GM13976 (cell line): ENCODE data around the gene LAMC1.
"Not testable (repeated sequence)": the region's sequence is repeated elsewhere in the genome, so short reads cannot be mapped to it uniquely, and the experiment has no call there.

Experiments
- DNase-seq: peaks from one replicate; pipeline ENCODE4 v3.0.0; 2012; ENCODE audit warnings: low spot score
- in situ Hi-C: fragments of 300-500 bp; cut with MboI; formaldehyde crosslinking; loops from one replicate; pipeline ENCODE4 v1.12.0; 2022; ENCODE audit warnings: low sequenced_read_pairs, mixed read lengths, inconsistent platforms; ENCODE audit not compliant: unreplicated experiment
- TF ChIP-seq, protein P1 (sequence below): IDR thresholded peaks from 2 replicates; pipeline ENCODE4 v1.5.1; 2012; ENCODE audit warnings: borderline replicate concordance, mild to moderate bottlenecking; ENCODE audit not compliant: insufficient read depth; ENCODE audit errors: extremely low read depth, missing control alignments, control extremely low read depth

Gene LAMC1

DNA sequence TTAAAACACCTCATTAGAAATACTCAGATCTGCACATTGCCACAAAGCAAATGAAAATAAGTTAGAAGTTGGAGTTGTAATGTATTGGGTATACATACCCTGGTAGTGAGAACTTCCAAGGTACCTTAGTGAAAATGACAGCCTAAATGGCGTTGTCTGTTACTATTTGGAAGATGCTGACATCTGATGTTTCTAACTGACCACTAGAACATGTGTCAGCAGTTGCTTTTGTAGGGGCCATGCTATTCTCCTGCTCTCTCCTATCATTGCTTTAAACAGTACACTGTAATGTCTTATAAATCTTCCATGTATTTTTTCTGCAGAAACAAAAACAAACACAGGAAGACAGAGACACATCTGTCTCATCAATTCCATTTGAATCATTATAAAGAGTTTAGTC, 40.1 kb downstream of the LAMC1 start:
- no peak for DNase-seq
- TF ChIP-seq, protein P1, sequence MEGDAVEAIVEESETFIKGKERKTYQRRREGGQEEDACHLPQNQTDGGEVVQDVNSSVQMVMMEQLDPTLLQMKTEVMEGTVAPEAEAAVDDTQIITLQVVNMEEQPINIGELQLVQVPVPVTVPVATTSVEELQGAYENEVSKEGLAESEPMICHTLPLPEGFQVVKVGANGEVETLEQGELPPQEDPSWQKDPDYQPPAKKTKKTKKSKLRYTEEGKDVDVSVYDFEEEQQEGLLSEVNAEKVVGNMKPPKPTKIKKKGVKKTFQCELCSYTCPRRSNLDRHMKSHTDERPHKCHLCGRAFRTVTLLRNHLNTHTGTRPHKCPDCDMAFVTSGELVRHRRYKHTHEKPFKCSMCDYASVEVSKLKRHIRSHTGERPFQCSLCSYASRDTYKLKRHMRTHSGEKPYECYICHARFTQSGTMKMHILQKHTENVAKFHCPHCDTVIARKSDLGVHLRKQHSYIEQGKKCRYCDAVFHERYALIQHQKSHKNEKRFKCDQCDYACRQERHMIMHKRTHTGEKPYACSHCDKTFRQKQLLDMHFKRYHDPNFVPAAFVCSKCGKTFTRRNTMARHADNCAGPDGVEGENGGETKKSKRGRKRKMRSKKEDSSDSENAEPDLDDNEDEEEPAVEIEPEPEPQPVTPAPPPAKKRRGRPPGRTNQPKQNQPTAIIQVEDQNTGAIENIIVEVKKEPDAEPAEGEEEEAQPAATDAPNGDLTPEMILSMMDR: no peak
- in situ Hi-C loops: no loop called here

DNA sequence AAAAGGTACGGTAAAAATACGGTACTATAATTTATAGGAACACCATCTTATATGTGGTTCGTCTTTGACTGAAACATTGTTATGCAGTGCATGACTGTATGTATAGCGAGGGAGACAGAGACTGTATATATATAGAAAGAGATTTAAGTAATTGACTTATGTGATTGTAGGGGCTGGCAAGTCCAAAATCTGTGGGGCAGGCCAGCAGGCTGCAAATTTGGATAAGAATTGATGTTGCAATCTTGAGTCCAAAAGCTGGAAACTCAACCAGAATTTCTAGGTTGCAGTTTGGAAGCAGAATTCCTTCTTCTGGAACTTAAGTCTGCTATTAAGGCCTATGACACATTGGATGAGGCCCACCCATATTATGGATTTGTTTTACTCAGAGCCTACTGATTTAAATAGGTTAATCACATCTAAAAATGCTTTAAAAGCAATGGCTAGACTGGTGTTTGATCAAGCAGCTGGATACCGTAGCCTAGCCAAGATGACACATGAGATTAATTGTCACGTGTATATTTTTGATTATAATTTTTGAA, 42.0 kb downstream of the LAMC1 start:
- TF ChIP-seq, protein P1: no peak
- in situ Hi-C loops: no loop called here
- DNase-seq: no peak

DNA sequence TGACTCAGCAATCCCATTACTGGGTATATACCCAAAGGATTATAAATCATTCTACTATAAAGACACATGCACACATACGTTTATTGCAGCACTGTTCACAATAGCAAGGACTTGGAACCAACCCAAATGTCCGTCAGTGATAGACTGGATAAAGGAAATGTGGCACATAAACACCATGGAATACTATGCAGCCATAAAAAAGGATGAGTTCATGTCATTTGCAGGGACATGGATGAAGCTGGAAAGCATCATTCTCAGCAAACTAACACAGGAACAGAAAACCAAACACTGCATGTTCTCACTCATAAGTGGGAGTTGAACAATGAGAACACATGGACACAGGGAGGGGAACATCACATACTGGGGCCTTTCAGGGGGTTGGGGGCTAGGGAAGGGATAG, 43.2 kb downstream of the LAMC1 start:
- DNase-seq, in situ Hi-C loops: not testable (repeated sequence)

DNA sequence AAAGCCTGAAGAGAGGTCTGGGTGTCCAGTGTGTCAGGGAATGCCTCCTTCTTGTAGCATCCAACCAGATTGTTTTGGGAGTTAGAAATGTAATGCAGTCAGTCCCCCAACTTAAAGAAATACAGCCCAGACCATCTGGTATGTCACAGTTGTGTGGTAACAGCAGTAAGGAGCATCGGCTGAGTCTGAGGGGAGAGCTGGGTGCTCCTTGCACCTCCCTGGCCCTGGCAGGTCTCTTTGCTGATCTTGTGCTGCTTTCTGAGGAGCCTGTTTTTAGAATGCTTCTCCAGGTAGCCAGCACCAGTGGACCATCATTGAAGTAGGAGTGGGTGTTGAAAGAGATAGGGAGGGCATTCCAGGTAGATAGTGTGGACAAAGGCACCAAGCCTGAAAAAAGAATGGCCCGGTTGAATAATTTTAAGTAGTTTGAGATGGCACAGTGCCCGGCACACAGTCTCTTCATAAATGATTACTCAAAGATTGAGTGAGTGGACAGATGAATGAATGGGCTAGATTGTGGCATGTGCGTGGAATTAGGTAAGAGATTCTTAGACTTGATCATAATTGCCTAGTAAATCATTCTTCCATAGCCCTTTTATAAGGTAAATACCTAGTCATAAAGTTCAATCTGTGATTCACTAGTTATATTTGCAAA, 46.5 kb downstream of the LAMC1 start:
- TF ChIP-seq, protein P1: no peak
- in situ Hi-C loops: no loop called here
- no peak for DNase-seq

DNA sequence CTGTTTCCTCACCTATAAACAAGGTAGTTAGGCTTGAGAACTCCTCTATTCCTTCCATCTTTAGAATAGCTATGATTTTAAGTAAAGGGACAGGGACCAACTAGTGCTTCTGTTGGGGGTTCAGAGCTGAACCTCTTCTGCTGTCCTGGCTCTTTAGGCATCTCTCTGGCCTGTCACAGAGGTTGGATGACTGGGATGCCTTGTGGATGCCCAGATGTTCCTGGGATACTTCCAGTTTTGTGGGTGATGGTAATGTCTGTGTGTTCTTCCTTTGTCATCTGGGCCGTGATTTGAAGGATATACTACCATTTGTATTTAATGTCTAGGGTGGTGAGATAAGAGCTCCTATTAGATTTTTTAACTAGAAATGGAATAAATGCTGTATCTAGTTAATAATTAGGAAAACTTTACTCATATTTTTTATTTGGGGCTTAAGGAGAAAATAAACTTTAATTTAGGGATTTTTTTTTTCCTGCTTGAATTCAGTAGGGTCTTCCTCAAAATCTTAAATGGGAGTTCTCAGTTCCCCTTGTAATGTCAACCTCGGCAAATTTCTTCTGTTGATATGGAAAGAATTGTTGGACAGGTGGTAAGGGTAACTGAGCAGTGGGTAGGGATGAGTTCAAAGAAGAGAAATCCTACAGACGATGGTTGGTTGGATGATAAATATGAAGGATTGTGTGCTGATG, 47.2 kb downstream of the LAMC1 start:
- TF ChIP-seq, protein P1: no peak
- DNase-seq: no peak
- in situ Hi-C loops: no loop called here

DNA sequence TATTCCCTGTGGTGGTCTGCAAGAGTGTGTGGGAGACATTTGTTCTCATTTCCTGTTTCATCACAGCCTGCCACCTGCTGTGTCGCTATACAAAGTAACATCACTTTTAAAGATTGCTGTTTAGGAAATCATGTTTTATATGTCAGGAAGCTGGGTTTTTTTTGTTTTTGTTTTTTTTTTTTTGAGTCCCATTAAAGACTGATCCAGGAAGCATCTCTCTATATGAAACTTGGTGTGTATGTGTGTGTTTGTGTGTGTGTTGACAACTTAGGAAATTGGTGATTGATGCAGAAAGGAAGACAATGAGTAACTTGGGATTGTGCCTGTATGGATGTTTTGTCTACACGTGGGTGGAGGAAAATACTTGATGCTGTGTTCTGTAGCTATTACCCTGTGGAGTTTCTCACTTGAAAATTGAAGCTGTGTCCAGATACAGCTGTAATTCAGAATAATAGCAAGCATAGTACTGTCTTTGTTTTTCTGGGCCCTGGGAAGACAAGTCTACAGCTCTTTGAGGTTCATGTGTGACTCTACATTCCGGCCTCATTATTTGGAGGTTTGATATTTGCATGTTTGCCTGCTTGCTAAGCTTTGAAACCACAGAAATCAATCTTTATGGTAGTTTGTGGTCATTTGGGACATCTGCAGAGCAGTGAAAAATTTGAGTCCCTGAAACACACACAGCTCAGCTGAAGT, 47.9 kb downstream of the LAMC1 start:
- TF ChIP-seq, protein P1: no peak
- peak; percentile 70 for DNase-seq
- in situ Hi-C loops: no loop called here

DNA sequence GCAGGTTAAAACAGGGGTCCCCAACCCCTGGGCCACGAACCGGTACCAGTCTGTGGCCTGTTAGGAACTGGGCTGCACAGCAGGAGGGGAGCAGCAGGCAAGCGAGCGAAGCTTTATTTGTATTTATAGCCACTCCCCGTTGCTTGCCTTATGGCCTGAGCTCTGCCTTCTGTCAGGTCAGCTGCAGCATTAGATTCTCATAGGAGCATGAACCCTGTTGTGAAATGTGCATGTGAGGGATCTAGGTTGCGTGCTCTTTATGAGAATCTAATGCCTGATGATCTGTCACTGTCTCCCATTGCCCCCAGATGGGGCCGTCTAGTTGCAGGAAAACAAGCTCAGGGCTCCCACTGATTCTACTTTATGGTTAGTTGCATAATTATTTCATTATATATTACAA, 49.4 kb downstream of the LAMC1 start:
- DNase-seq, in situ Hi-C loops: not testable (repeated sequence)
